Testis (tissue), 2 donors: ENCODE results near the gene GANC.

Source experiments
- CTCF ChIP-seq, 3 experiments: fragments of 450-650 bp in 2 of 3; fragments of 200-600 bp in 1 of 3; sonication (generic) in 1 of 3; IDR thresholded peaks; one replicate each; pipeline ENCODE4 v1.5.1; 2016 to 2019; ENCODE audit warnings: antibody characterized with exemption in 3 of 3, mild to moderate bottlenecking in 2 of 3, moderate library complexity in 1 of 3
- POLR2A ChIP-seq: fragments of 450-650 bp; IDR thresholded peaks from one replicate; pipeline ENCODE4 v1.6.1; 2017; ENCODE audit warnings: antibody characterized with exemption, mild to moderate bottlenecking, moderate library complexity

- TF ChIP-seq CTCF (IDR thresholded peaks at IDR 0.05) (no peak), POLR2A (no peak)
Observed at GRCh38 chr15:42394106-42394505, 121.1 kb downstream of the GANC start.
